ENCODE data around the gene FOXO3. TPM values are rescaled to one million over a fixed set of nuclear protein-coding genes. Genes with fewer than 3 reads are reported as not detected.
"Not testable (repeated sequence)": the region's sequence is repeated elsewhere in the genome, so short reads cannot be mapped to it uniquely, and the experiment has no call there.

The FOXO3 gene
- total and polyA plus RNA-seq, 2 of the 8 experiments (the other 6 are each of a cell fraction or from before 2014, with no cell fraction given), result 13.1 to 19.3 TPM

- H3K4me3 ChIP-seq (ENCODE audit: extremely low read depth in 1 of 4, insufficient read depth in 2 of 4, low read depth in 3 of 4, low read length in 4 of 4); H3K14ac ChIP-seq (ENCODE audit: insufficient read length); H3K9ac ChIP-seq (replicated peaks in 1 of 4; ENCODE audit: extremely low read depth in 1 of 4, low read depth in 3 of 4, low read length in 3 of 4); H4K91ac ChIP-seq (replicated peaks; ENCODE audit: insufficient read length, low read length); H4K8ac ChIP-seq (ENCODE audit: extremely low read depth, insufficient read depth, low read length); H3K27ac ChIP-seq (ENCODE audit: low read depth, low read length); H4K5ac ChIP-seq (ENCODE audit: insufficient read length, low read depth, low read length); H2BK15ac ChIP-seq (ENCODE audit: low read length); H3K4me2 ChIP-seq (ENCODE audit: insufficient read depth in 1 of 2, low read depth in 2 of 2, low read length in 2 of 2); H2BK20ac ChIP-seq (ENCODE audit: low read length); H2AK5ac ChIP-seq (ENCODE audit: low read depth, low read length); POLR2A ChIA-PET (ENCODE audit: partially characterized antibody); H4K20me1 ChIP-seq (replicated peaks in 1 of 2; ENCODE audit: control insufficient read depth in 1 of 2, insufficient read depth in 2 of 2, low read length in 2 of 2); H3K56ac ChIP-seq (replicated peaks; ENCODE audit: insufficient read length, low read depth, low read length); FAIRE-seq; H2BK12ac ChIP-seq (ENCODE audit: low read depth, low read length); H3K36me3 ChIP-seq (ENCODE audit: control insufficient read depth in 2 of 4, insufficient read depth in 4 of 4, low read length in 3 of 4); H3K4ac ChIP-seq (replicated peaks; ENCODE audit: insufficient read length, low read depth, low read length); H3K4me1 ChIP-seq (replicated peaks in 1 of 4; ENCODE audit: control insufficient read depth in 3 of 4, insufficient read depth in 4 of 4, low read length in 3 of 4); H3K23me2 ChIP-seq (ENCODE audit: low read depth, low read length); H2BK120ac ChIP-seq (replicated peaks; ENCODE audit: low read depth, low read length); H3K27me3 ChIP-seq (replicated peaks in 1 of 4; ENCODE audit: control insufficient read depth in 3 of 4, extremely low read depth in 1 of 4, insufficient read depth in 3 of 4, low read length in 3 of 4); H3K79me2 ChIP-seq (ENCODE audit: control insufficient read depth in 1 of 2, insufficient read depth in 2 of 2, low read length in 2 of 2); H3K9me3 ChIP-seq (ENCODE audit: insufficient read depth in 2 of 2, low read depth in 1 of 2, low read length in 1 of 2); H3K23ac ChIP-seq (ENCODE audit: insufficient read length); DNase-seq (ENCODE audit: low read depth in 1 of 2, low spot score in 2 of 2); H2AFZ ChIP-seq (ENCODE audit: low read length); H3K18ac ChIP-seq (ENCODE audit: extremely low read depth, low read length); H3K79me1 ChIP-seq (ENCODE audit: low read depth, low read length); H2BK5ac ChIP-seq (ENCODE audit: low read depth, low read length): not testable (repeated sequence)
- CTCF ChIA-PET (ENCODE audit: partially characterized antibody), result interaction anchor here (1.2 kb wide), 1 partner anchor 8 kb away, joined by 3 read pairs; no protein-coding TSS in a partner anchor
- WGBS, 2 experiments (ENCODE audit: extremely low coverage in 1 of 2, insufficient coverage in 1 of 2, insufficient read length in 1 of 2, insufficient replicate concordance in 2 of 2, low coverage in 1 of 2, low lambda C conversion rate in 2 of 2, missing lambda C conversion rate in 1 of 2), result 97% methylated on average over 7 of the region's 7 CpGs; no CpG with 5 or more reads in 1 of the 2 experiments
Observed at GRCh38 chr6:108682383-108683119, 121.8 kb downstream of the FOXO3 start.

- H3K79me1 ChIP-seq (ENCODE audit: low read depth, low read length); FAIRE-seq; CTCF ChIA-PET (ENCODE audit: partially characterized antibody); H2BK12ac ChIP-seq (ENCODE audit: low read depth, low read length); H3K79me2 ChIP-seq (ENCODE audit: control insufficient read depth in 1 of 2, insufficient read depth in 2 of 2, low read length in 2 of 2); H3K4ac ChIP-seq (replicated peaks; ENCODE audit: insufficient read length, low read depth, low read length); H3K4me3 ChIP-seq (ENCODE audit: extremely low read depth in 1 of 4, insufficient read depth in 2 of 4, low read depth in 3 of 4, low read length in 4 of 4); H3K4me2 ChIP-seq (ENCODE audit: insufficient read depth in 1 of 2, low read depth in 2 of 2, low read length in 2 of 2); H3K27ac ChIP-seq (ENCODE audit: low read depth, low read length); H4K8ac ChIP-seq (ENCODE audit: extremely low read depth, insufficient read depth, low read length); H3K9ac ChIP-seq (replicated peaks in 1 of 4; ENCODE audit: extremely low read depth in 1 of 4, low read depth in 3 of 4, low read length in 3 of 4); H2BK20ac ChIP-seq (ENCODE audit: low read length); H2AK5ac ChIP-seq (ENCODE audit: low read depth, low read length); H3K9me3 ChIP-seq (ENCODE audit: insufficient read depth in 2 of 2, low read depth in 1 of 2, low read length in 1 of 2); H3K14ac ChIP-seq (ENCODE audit: insufficient read length); H4K20me1 ChIP-seq (replicated peaks in 1 of 2; ENCODE audit: control insufficient read depth in 1 of 2, insufficient read depth in 2 of 2, low read length in 2 of 2); H3K27me3 ChIP-seq (replicated peaks in 1 of 4; ENCODE audit: control insufficient read depth in 3 of 4, extremely low read depth in 1 of 4, insufficient read depth in 3 of 4, low read length in 3 of 4); H3K56ac ChIP-seq (replicated peaks; ENCODE audit: insufficient read length, low read depth, low read length); H3K23me2 ChIP-seq (ENCODE audit: low read depth, low read length); H2BK5ac ChIP-seq (ENCODE audit: low read depth, low read length); H3K23ac ChIP-seq (ENCODE audit: insufficient read length); H4K91ac ChIP-seq (replicated peaks; ENCODE audit: insufficient read length, low read length); H3K4me1 ChIP-seq (replicated peaks in 1 of 4; ENCODE audit: control insufficient read depth in 3 of 4, insufficient read depth in 4 of 4, low read length in 3 of 4); H2BK15ac ChIP-seq (ENCODE audit: low read length); H2BK120ac ChIP-seq (replicated peaks; ENCODE audit: low read depth, low read length); H4K5ac ChIP-seq (ENCODE audit: insufficient read length, low read depth, low read length); H3K36me3 ChIP-seq (ENCODE audit: control insufficient read depth in 2 of 4, insufficient read depth in 4 of 4, low read length in 3 of 4); POLR2A ChIA-PET (ENCODE audit: partially characterized antibody); H2AFZ ChIP-seq (ENCODE audit: low read length); DNase-seq (ENCODE audit: low read depth in 1 of 2, low spot score in 2 of 2); H3K18ac ChIP-seq (ENCODE audit: extremely low read depth, low read length): not testable (repeated sequence)
- 88% methylated on average over 2 of the region's 2 CpGs; no CpG with 5 or more reads in 1 of the 2 experiments for WGBS, 2 experiments (ENCODE audit: extremely low coverage in 1 of 2, insufficient coverage in 1 of 2, insufficient read length in 1 of 2, insufficient replicate concordance in 2 of 2, low coverage in 1 of 2, low lambda C conversion rate in 2 of 2, missing lambda C conversion rate in 1 of 2)
Observed at GRCh38 chr6:108683976-108684375, 123.3 kb downstream of the FOXO3 start.
